ENCODE measurements around the gene ATP10A. TPM values are rescaled to one million over a fixed set of nuclear protein-coding genes. Genes with fewer than 3 reads are reported as not detected.

The ATP10A gene
- total RNA-seq, 4 donors from 2014 or later: 1.4 to 10.0 (median 3.6) TPM

GRCh38 chr15:25663515-25663914 is 199.6 kb downstream of the ATP10A start:
- Histone ChIP-seq H3K4me3 (no peak overlapping the region), H3K36me3 (no peaks in the 10 kb centered on the region), H3K4me1 (no peaks in the 10 kb centered on the region), H3K9me3 (no peaks in the 10 kb centered on the region), H3K27me3 (no peaks in the 10 kb centered on the region), H3K27ac (no peak overlapping the region)
- DNase-seq: no peak
- WGBS, 2 donors (ENCODE audit: low coverage in 1 of 2): 43 to 72% methylated on average over 2 to 5 of the region's 5 CpGs
- intact Hi-C loops (cut with DNase I; ENCODE audit: low total_unique reads): no loop called here
- TF ChIP-seq CTCF (IDR thresholded peaks at IDR 0.05) (no peak), POLR2AphosphoS5 (IDR thresholded peaks at IDR 0.05) (no peak), POLR2A (IDR thresholded peaks at IDR 0.05) (no peak), EP300 (IDR thresholded peaks at IDR 0.05; ENCODE audit: low read depth) (no peak)
- in situ Hi-C loops (cut with MboI; ENCODE audit: low pct_ligation_motif_present in 1 of 4, low pct_unique_long_range_greater_than_20kb in 1 of 4, low sequenced_read_pairs in 3 of 4): no loop called here

GRCh38 chr15:25661898-25662297 is 201.2 kb downstream of the ATP10A start:
- Histone ChIP-seq H3K4me3 (no peak overlapping the region), H3K36me3 (no peaks in the 10 kb centered on the region), H3K27me3 (no peaks in the 10 kb centered on the region), H3K27ac (no peak overlapping the region), H3K9me3 (no peaks in the 10 kb centered on the region), H3K4me1 (no peaks in the 10 kb centered on the region)
- in situ Hi-C loops (cut with MboI; ENCODE audit: low pct_ligation_motif_present in 1 of 4, low pct_unique_long_range_greater_than_20kb in 1 of 4, low sequenced_read_pairs in 3 of 4): no loop called here
- TF ChIP-seq POLR2A (IDR thresholded peaks at IDR 0.05) (no peak), EP300 (IDR thresholded peaks at IDR 0.05; ENCODE audit: low read depth) (no peak), CTCF (IDR thresholded peaks at IDR 0.05) (no peak)
- intact Hi-C loops (cut with DNase I; ENCODE audit: low total_unique reads): no loop called here
- no peak for DNase-seq
- WGBS, 2 donors (ENCODE audit: low coverage in 1 of 2): 33 to 70% methylated on average over 1 to 4 of the region's 4 CpGs

GRCh38 chr15:25659251-25659650 is 203.9 kb downstream of the ATP10A start:
- 94 to 100% methylated on average over 2 to 12 of the region's 12 CpGs for WGBS, 2 donors (ENCODE audit: low coverage in 1 of 2)
- Histone ChIP-seq H3K27me3 (no peaks in the 10 kb centered on the region), H3K36me3 (no peaks in the 10 kb centered on the region), H3K4me1 (no peaks in the 10 kb centered on the region), H3K4me3 (no peak overlapping the region), H3K27ac (no peak overlapping the region), H3K9me3 (no peaks in the 10 kb centered on the region)
- no peak for DNase-seq
- intact Hi-C loops (cut with DNase I; ENCODE audit: low total_unique reads): no loop called here
- TF ChIP-seq EP300 (IDR thresholded peaks at IDR 0.05; ENCODE audit: low read depth) (no peak), POLR2A (IDR thresholded peaks at IDR 0.05) (no peak), POLR2AphosphoS5 (IDR thresholded peaks at IDR 0.05) (no peak), CTCF (IDR thresholded peaks at IDR 0.05) (no peak)
- in situ Hi-C loops (cut with MboI; ENCODE audit: low pct_ligation_motif_present in 1 of 4, low pct_unique_long_range_greater_than_20kb in 1 of 4, low sequenced_read_pairs in 3 of 4): no loop called here

- DNase-seq: no peak
- intact Hi-C loops (cut with DNase I; ENCODE audit: low total_unique reads): no loop called here
- H3K9me3 ChIP-seq: no peaks in the 10 kb centered on the region
- H3K27ac ChIP-seq: no peak overlapping the region
- H3K27me3 ChIP-seq: no peaks in the 10 kb centered on the region
- H3K4me3 ChIP-seq: no peak overlapping the region
- no peaks in the 10 kb centered on the region for H3K36me3 ChIP-seq
- TF ChIP-seq EP300 (IDR thresholded peaks at IDR 0.05; ENCODE audit: low read depth) (no peak), POLR2AphosphoS5 (IDR thresholded peaks at IDR 0.05) (no peak), CTCF (IDR thresholded peaks at IDR 0.05) (no peak), POLR2A (IDR thresholded peaks at IDR 0.05) (no peak)
- WGBS, 2 donors (ENCODE audit: low coverage in 1 of 2): 91% methylated on average over 19 of the region's 19 CpGs; no CpG with 5 or more reads in 1 of the 2 donors
- H3K4me1 ChIP-seq: no peaks in the 10 kb centered on the region
- in situ Hi-C loops (cut with MboI; ENCODE audit: low pct_ligation_motif_present in 1 of 4, low pct_unique_long_range_greater_than_20kb in 1 of 4, low sequenced_read_pairs in 3 of 4): no loop called here
Observed at GRCh38 chr15:25658560-25658959, 204.6 kb downstream of the ATP10A start.
